Measurements from ENCODE around the gene MYCBP2. TPM values are rescaled to one million over a fixed set of nuclear protein-coding genes. Genes with fewer than 3 reads are reported as not detected.

Gene MYCBP2, protein sequence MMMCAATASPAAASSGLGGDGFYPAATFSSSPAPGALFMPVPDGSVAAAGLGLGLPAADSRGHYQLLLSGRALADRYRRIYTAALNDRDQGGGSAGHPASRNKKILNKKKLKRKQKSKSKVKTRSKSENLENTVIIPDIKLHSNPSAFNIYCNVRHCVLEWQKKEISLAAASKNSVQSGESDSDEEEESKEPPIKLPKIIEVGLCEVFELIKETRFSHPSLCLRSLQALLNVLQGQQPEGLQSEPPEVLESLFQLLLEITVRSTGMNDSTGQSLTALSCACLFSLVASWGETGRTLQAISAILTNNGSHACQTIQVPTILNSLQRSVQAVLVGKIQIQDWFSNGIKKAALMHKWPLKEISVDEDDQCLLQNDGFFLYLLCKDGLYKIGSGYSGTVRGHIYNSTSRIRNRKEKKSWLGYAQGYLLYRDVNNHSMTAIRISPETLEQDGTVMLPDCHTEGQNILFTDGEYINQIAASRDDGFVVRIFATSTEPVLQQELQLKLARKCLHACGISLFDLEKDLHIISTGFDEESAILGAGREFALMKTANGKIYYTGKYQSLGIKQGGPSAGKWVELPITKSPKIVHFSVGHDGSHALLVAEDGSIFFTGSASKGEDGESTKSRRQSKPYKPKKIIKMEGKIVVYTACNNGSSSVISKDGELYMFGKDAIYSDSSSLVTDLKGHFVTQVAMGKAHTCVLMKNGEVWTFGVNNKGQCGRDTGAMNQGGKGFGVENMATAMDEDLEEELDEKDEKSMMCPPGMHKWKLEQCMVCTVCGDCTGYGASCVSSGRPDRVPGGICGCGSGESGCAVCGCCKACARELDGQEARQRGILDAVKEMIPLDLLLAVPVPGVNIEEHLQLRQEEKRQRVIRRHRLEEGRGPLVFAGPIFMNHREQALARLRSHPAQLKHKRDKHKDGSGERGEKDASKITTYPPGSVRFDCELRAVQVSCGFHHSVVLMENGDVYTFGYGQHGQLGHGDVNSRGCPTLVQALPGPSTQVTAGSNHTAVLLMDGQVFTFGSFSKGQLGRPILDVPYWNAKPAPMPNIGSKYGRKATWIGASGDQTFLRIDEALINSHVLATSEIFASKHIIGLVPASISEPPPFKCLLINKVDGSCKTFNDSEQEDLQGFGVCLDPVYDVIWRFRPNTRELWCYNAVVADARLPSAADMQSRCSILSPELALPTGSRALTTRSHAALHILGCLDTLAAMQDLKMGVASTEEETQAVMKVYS (N-terminal part only)
- 44.8 and 54.6 TPM in 2 replicates for total RNA-seq

DNA sequence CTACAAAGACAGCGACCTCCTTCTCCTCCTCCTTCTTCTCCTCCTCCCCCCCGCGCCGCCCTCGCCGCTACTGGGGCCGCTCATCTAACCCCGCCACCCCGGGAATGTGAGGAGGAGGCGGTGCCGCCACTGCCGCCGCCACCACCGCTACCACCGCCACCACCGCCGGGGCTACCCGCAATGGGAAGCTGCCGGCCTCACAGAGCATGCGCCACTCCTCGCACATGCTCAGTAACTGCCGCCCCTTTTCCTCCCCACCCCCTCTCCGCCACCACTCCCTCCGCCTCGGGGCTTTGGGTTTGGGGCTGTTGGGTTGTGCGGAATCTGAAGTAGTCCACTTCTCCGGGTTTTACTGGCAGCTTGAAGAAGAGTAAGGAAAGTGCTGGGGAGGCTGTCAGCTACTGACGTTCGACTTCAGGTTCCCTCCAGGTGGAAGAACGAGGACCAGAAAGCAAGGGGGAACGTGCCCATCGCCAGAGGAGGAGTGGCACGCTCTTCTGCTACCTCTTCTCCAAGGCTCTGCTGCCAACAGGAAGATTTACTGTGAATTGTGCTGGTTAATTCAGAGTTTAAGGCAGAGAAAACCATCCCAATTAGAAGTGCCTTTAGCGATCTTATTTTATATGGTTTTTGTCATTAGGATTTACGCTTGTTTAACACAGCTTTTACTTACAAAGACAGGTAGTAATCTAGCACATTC lies at the start of gene MYCBP2:
Gene MYCBP2, minus strand, starts transcription at position 190 of the 700 bp plus-strand sequence. CDS start 319 bp downstream, outside the sequence.

DNA sequence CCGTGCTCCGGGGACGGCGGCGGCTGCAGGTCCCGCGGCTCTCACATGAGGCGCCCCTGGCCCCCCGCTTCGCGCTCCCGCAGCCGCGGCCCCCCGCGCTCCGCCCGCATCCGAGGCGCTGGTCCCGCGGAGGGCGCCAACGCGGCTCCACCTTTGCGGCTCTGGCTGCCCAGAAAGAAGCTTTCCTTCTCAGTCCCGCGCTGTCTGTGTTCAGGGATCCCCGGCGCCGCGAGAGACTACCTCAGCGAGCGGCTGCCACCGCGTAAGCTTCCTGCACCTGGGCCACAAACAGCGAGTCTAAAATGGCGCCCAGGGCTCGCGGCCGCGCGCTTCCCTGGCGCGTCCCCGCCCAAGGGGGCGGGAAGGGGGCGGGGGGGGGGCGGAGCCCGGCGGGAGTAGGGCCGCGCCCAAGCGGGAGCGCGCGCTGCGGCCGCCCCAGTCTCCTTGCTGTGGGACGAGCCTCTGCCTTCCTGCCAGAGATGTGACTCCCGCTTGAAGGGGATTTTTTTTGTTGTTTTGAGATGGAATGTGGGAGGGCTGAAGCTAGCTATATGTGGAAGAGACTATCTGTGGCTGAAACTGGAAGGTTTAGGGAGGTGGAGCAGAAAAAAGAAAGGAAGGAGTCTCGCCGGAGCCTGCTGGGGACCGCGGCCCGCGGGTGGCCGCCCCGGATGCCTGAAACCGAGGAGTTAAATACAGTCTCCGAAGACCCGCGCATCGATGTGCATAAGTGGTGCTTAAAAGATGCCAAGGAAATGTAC lies 299.9 kb downstream of the MYCBP2 start, which contains the start of gene FBXL3:
Gene FBXL3, minus strand, starts transcription at position 299 of the 761 bp plus-strand sequence. CDS start 5,299 bp downstream, outside the sequence.

Other genes with a start within 250 kb of the MYCBP2 start
- 103 and 153 TPM in 2 replicates for gene SCEL, start 208.6 kb upstream of the MYCBP2 start, total RNA-seq